RCC 7860 (cell line): ENCODE results near the gene BEND2.

Experiments
- DNase-seq: peaks from one replicate; pipeline ENCODE4 v3.0.0-alpha.2; 2015; ENCODE audit warnings: low spot score
- FAIRE-seq: peaks from 2 replicates; lab custom pipeline; 2012; peaks lifted over from hg19 to GRCh38; lab: Jason Lieb, UNC

BEND2 gene

GRCh38 chrX:18146954-18147353 lies 73.7 kb downstream of the BEND2 start:
- FAIRE-seq (no peak), DNase-seq (no peak)

- no peak for DNase-seq
- FAIRE-seq = no peak
Measured at GRCh38 chrX:18146009-18146408, 74.7 kb downstream of the BEND2 start.

- FAIRE-seq (no peak), DNase-seq (no peak)
Measured at GRCh38 chrX:18136816-18137215, 83.9 kb downstream of the BEND2 start.

DNA sequence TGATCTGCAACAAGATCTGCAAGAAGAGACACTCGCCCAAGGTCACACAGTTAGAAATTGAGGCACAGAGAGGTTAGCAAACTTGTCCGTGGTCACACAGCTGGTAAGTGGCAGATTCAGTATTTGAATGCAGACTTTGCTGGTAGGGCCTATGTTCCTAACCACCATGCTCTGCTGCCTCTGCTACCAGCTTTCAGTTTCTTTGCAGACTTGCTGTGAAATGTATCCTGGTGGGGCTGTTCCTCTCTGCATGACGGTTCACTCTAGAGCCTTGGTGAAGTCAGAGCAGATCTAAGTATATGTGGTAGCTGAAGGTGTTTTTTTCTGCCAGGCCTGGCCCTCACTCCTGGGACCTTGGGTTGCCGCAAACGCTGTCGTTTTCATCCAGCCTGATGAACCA lies 87.1 kb downstream of the BEND2 start:
- DNase-seq (no peak), FAIRE-seq (no peak)

- FAIRE-seq (no peak), DNase-seq (no peak)
Measured at GRCh38 chrX:18129690-18130089, 91.0 kb downstream of the BEND2 start.

- DNase-seq = no peak
- no peak for FAIRE-seq
Measured at GRCh38 chrX:18126971-18127370, 93.7 kb downstream of the BEND2 start.

DNA sequence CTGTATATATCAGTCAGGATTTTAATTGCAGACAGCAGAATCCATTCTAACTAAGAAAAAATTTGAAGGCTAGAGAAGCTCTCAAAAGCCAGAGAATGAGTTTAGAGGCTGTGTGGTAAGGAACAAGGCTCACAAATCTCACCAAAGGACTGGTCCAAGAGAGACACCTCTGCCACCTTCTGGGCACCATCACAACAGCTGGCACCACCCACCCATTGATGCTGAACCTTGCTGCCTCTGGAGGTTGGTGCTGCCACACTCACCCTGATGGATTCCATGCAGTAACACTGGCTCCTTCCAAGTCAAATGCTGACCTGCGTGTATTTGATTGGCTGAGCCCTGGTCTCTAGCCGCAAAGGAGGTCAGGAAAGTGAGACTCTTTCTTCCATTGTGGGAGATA lies 100.8 kb downstream of the BEND2 start:
- DNase-seq (no peak), FAIRE-seq (no peak)
